Activated CD4-positive, CD25-positive, alpha-beta regulatory T cell (primary cell): ENCODE measurements around the gene ULK1.

Experiments
- DNase-seq, 4 experiments: peaks; one replicate each; lab custom pipeline; 2025; lab: John Stamatoyannopoulos, UW

ULK1 gene

GRCh38 chr12:131894313-131894860, at the start of gene ULK1:
TSS of gene ULK1 (plus strand) at chr12:131894622. CDS start at chr12:131895002, 380 bp downstream.
- DNase-seq = peak; percentile 85 to 92 (median 86)

- DNase-seq = no peak
These were observed 49.8 kb upstream of the ULK1 start for GRCh38 chr12:131844656-131845055.

- DNase-seq = no peak
These were observed 49.3 kb upstream of the ULK1 start for GRCh38 chr12:131845121-131845520.

- DNase-seq = no peak
These were observed 47.0 kb upstream of the ULK1 start for GRCh38 chr12:131847456-131847855.

- DNase-seq = no peak
These were observed 45.7 kb upstream of the ULK1 start for GRCh38 chr12:131848753-131849152.

- DNase-seq = no peak
These were observed 44.5 kb upstream of the ULK1 start for GRCh38 chr12:131849700-131850553.

GRCh38 chr12:131850856-131851559, 43.4 kb upstream of the ULK1 start:
- no peak for DNase-seq

GRCh38 chr12:131851741-131852550, 42.5 kb upstream of the ULK1 start:
- no peak for DNase-seq

GRCh38 chr12:131852551-131853299, 41.7 kb upstream of the ULK1 start:
- DNase-seq = no peak

- no peak for DNase-seq
These were observed 40.3 kb upstream of the ULK1 start for GRCh38 chr12:131853832-131854797.

- no peak for DNase-seq
These were observed 39.5 kb upstream of the ULK1 start for GRCh38 chr12:131854861-131855476.

- DNase-seq = no peak
These were observed 38.8 kb upstream of the ULK1 start for GRCh38 chr12:131855521-131856142.

GRCh38 chr12:131856366-131857097, 37.9 kb upstream of the ULK1 start:
- no peak for DNase-seq

- no peak for DNase-seq
These were observed 36.2 kb upstream of the ULK1 start for GRCh38 chr12:131857908-131858850.

- no peak for DNase-seq
These were observed 33.8 kb upstream of the ULK1 start for GRCh38 chr12:131860472-131861260.

- DNase-seq = no peak
These were observed 33.0 kb upstream of the ULK1 start for GRCh38 chr12:131861261-131862083.
